HG02798 (cell line): ENCODE results near the gene MGAT5.

Experiments used
- ATAC-seq: cut with Tn5 transposase; IDR thresholded peaks from one replicate; pipeline ENCODE4 v1.9.1; 2021; ENCODE audit warnings: mild to moderate bottlenecking; ENCODE audit not compliant: unreplicated experiment, poor library complexity

The MGAT5 gene

GRCh38 chr2:134357814-134358213 is 103.9 kb downstream of the MGAT5 start:
- no peak for ATAC-seq

DNA sequence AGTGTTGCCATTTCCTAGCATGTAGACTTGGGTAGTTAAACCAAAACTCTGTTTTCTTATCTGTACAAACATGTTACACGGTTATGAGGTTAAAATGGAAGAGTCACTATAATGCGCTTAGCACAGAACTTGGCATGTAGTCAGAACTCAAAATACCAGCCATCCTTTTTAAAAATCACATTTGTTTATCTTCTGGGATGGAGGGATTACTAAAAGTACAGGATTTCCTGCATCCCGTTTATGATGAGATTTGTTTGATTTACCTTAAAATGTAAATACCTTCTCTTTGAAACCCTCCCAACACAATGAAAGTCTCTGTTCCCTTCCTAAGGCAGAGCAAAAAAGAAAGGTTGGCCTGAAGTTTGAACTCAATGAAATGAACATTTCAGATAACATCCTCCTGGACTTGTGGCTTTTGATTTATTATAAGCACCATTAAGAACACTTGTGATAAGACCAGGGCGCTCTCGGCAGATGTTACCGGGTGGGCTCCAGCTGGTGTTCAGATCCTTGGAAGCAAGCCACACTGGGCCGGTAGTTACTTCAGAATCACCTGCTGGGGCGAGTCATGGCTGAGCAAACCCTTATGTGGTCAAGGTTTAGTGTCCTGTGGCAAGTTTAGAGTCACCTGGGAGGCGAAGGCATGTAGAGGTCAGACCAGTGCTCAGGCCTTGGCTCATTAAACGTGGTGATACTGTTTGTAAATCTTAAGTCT is 105.7 kb downstream of the MGAT5 start:
- ATAC-seq, result no peak

DNA sequence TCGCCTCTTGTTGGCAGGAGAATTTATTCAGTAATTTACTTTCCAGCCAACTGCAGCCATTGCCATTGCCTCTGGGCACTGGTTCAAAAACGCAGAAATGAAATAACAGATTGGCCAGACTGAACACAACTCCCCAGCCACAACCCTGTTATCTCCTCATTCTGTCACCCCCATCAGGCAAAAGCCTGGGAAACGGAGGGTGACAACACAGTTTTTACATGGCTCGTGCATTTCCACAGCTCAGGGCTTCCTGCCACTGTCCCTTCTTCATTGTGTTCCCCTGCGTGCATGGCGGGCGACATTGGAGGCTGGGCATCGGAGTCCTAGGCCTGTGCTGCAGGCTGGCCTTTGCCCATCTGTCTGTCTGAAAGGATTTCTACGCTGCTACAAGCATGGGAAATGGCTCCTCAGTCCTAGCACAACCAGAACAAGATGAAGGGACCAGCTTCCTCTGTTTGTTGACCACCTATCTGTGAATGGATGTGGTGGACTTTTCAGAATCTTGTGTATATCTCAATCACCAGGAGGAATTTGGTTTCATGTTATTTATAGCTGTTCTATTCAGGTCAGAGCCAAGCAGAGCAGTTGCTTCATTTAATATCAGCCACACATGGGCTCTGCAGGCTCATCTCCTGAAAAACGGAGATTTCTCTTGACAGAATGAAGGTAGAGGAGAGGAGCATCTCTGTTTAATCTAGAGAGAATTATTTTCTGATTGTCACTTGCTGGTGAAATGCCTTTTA is 107.0 kb downstream of the MGAT5 start:
- ATAC-seq, result no peak

DNA sequence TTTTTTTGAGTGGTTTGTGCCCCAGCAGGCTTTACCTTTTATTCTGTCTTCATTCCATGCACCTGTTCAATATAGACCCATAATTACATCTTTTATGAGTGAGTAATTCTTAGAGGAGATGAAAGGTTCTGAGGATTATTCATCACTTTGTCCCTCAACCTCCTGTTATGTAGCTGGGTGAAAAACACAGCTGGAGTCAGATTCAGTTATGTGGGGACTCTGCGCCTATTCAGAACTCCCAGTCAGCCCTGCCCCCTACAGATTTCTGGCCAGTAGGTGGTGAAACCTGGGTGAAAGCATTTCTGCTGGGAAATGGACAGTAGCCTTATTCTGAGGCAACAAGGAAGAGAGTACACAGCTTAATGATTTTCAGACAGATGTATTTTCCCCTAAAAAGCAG is 107.8 kb downstream of the MGAT5 start:
- ATAC-seq, result no peak

DNA sequence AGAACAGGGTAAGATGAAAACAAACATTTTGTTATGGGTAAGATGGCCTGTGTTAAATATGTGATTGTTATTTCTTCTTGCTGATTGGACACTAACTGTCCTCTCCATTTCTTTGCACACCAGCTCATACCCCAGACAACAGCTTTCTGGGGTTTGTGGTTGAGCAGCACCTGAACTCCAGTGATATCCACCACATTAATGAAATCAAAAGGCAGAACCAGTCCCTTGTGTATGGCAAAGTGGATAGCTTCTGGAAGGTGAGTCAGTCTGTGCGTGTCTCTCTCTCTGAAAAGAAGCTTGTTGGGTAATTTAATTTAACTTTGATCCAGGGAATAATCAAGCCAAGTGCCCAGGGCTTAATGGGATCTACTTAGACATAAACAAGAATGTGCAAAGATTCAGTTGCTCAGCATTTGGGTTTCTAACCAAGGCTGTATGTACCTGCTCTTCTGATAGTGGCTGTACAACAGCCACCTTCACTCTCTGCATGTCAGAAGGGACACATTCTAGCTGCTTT is 108.3 kb downstream of the MGAT5 start:
- no peak for ATAC-seq

- no peak for ATAC-seq
Observed at GRCh38 chr2:134362740-134363139, 108.9 kb downstream of the MGAT5 start.

GRCh38 chr2:134365356-134365755 is 111.5 kb downstream of the MGAT5 start:
- no peak for ATAC-seq

GRCh38 chr2:134366359-134366758 is 112.5 kb downstream of the MGAT5 start:
- ATAC-seq, result no peak

- ATAC-seq, result no peak
Observed at GRCh38 chr2:134367213-134367612, 113.3 kb downstream of the MGAT5 start.

DNA sequence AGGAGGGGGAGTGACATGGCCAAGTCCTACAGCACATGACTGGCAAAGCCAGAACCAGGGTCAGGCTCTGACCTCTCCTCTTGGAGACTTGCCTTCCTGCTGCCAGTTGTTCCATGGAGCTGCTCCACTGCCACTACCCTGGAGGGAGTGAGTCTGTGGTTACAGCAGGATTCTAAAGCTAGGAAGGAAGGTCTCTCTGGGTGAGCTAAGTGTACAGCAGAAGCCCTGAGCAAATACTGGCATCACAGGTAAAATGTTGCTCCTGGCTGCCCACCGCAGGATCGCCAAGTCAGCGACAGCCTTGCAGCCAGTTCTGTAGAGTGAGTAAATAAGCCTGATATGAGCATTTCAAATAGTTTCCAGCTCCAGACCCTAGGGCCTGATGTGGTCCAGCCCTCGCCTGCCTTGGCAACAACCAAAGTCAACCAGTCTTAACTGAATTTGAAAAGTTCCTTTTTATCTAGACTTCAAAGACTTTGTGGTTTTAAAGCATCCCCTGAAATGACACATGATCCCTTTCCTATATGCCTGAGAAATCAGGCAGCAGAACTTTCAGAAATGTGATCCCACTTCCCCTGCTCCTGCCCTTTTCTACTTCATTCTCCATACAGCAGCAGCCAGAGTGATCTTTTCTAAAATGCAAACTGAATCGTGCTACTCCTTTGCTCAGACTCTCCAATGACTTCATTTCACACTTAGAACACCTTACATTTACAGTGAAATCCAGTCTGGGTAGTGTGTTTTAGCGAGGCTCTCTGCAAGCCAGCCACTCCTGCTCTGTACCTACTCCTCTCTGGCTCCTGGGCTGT is 114.3 kb downstream of the MGAT5 start:
- no peak for ATAC-seq

DNA sequence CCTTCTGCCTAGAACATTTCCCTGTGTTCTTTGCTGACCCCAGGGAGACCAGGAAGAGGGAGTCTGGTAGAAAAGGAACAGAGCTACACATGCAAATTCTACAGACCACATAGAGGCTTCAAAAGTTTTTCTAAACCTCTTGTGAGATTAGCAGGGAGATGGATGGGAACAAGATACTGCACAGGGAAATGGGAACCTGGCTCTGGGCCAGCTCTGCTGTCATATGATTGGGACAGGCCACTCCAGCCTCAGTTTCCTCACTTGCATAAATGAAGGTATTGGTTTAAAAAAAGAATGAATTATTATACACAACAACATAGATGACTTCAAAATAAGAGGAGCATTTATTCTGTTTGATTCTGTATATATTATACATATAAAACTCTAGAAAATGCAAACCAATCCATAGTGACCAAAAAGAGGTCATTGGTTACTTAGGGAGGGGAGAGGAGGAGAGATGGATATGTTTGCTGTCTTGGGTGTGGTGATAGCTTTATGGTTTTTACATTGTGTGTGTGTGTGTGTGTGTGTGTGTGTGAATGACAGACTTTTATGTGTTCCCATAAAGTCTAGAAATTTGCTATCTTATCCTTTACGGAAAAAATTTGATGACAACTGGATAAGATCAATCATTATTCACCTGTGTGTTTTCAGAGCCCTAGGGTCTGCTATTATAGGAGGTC is 115.5 kb downstream of the MGAT5 start:
- ATAC-seq, result no peak

DNA sequence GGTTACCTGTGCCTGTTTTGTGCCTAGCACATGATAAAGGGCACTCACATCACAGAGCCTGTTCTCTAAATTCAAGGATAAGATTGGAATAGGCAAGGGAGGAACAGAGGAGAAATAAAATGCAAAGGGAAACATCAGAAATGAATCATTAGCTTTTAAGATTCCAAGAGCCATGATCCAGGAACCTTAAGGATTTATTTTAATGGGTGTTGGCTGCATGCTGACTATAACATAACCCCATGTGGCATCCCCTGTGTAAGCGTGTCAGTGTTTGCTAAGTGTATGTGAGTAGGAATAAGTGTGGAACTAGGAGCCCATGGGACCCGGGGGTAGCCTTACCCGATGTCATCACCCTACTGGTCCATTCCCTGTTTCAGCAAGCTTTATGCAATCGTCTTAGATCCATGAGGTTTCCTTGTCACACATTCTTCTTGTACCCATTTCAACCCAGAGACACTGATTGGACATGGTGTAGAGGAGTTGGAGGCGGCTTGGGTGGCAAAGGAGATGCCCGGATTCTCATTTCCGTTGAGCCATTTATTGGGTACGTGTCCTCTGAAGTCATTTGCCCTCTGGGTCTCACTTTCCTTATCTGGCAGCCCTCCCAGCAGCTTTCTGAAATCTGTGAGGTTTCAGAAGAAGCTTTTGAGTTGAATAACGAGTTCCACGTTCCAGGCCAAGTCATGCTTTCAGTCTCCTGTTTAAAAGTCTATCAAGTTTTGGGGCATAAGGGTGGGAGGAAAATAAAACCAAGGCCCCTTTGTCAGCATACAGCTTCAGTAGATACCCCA is 117.0 kb downstream of the MGAT5 start:
- ATAC-seq, result no peak

DNA sequence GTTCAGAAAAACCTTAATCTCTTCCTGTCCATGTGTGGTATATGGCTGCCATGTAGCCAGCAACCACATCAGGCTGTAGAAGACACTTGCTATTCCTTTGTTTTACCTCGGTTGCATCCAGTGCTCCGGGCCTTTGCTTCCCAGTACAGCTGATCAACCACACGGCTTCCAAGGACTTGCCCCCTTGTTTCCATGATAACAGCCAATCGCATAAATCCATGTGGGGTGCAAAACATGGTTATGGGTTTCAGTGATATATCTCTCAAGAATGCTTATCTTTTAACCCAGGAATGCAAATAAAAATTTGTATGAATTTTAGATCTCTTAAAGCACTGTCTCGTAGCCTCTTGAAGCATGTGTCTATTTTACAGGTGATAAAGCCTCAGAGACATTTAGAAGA is 118.3 kb downstream of the MGAT5 start:
- ATAC-seq, result no peak

DNA sequence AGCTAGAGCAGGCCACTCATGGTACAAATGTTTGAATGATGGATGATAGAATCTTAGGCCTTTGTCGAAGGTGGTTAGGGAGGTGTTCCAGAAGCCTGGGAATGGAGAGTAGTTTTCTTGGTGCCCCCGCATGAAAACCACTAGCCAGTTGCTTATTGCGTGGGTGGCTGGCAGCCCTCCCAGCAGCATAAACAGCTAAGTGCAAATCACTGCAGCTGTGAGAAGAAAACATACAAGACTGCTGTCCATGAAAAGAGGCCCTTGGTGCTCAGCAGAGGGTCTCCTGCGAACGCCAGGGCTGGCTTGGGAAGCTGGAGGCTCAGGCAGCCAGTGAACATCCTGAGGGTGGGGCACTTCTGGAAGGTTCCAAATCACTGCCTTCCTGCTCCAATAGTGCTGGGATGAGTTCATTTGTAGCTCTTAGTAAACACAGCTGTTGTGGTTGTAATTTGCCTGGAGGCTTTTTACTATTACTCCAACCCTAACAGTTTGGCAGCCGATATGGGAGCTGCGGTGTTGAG is 118.8 kb downstream of the MGAT5 start:
- ATAC-seq, result no peak

DNA sequence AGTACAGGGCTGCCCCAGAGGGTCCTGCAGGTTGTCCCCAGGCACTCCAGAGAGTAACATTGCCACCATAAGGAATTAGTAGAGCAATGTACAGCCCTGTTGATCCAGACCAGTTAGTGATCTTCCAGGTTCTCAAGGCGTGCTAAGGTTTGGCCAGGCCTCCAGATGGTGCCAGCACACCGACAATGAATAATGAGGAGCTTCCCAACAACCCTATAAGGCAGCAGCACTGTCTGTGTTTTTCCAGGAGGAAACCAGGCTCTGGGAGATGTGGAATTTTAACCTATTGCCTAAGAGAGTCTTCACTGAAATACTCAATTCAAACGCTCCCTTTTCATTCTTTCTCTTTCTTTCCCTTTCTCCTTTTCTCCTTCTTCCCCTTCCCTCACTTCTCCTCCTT is 122.1 kb downstream of the MGAT5 start:
- no peak for ATAC-seq

DNA sequence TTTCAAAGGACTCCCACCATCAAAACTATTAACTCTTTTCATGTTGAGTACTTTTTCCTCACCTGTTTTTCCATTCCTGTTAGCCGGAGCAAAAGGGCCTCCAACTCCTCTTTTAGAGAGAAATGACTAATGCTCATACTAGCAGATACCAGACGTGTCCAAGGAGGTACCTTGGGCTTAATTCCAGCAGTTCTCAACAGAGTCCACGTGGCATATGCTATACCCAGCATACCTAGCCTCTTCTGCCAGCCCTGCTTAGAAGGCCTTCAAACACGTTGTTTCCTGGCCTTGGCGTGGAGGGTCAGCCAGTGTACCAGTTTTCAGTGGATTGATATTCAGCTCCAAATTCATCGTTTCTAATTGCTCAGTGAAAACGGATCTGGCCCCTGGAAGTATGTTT is 123.9 kb downstream of the MGAT5 start:
- ATAC-seq, result no peak

DNA sequence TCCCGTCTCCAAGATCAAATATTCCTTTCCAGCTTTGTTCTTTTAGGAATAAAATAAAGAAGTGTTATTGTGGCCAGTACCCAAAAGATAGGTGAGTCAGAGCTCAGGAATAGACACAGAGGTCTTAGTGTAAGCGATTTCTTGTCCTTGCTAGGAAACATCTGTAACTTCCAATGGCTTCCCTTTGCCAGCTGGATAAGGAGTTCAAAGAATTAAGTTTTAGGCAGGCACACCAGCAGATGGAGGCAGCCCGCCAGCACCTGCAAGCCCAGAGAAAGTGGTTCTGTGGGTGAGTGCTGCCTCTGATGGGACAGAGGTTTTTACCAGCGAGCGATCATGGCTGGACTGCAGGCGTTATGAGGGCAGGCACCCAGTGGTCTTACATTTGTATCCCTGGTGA is 125.4 kb downstream of the MGAT5 start:
- no peak for ATAC-seq

DNA sequence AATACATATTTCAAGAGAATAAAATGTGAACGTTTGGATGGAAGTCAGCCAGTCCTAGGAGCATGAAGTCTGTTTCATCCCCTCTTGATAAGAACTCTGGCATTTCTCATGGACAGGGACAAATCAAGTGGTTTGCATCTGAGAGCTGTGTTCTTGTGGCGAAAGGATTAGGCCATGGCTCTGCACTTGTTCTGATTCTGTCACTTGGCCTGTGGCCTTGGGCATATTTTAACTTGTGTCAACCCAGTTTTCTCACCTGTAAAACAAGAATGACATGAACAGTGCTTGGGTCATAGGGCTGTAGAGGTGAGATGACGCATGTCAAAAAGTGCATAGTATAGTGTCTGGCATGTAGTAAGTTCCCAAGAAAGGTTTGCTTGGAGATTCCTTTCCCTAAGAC is 125.8 kb downstream of the MGAT5 start:
- no peak for ATAC-seq

DNA sequence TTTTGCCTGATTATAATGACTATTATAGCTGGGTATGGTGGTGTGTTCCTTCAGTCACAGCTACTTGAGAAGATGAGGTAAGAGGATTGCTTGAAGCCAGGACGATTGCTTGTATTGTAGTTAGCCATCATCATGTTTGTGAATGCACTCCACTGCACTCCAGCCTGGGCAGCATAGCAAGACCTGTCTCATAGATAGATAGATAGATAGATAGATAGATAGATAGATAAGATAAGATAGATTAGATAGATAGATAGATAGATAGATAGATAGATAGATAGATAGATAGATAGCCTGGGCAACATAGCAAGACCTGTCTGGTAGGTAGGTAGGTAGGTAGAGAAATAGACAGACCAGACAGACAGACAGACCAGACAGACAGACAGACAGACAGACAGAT is 127.3 kb downstream of the MGAT5 start:
- ATAC-seq, result no peak
